NCI-H1092 (cell line): ENCODE measurements around the gene UNK.
"Not testable (repeated sequence)": the region's sequence is repeated elsewhere in the genome, so short reads cannot be mapped to it uniquely, and the experiment has no call there.

Experiments
- DNase-seq: peaks from one replicate; lab custom pipeline; 2025; lab: John Stamatoyannopoulos, UW

Gene UNK

GRCh38 chr17:75850928-75851692 is 66.5 kb downstream of the UNK start:
- DNase-seq: no peak

DNA sequence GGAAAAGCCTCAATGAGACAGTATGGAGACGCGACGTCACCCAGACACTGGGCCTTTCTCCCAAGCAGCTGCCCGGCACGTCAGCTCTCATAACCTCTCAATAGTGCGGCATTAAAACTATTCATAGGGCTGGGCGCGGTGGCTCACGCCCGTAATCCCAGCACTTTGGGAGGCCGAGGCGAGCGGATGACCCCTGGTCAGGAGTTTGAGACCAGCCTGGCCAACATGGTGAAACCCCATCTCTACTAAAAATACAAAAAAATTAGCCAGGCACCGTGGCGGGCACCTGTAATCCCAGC is 67.0 kb downstream of the UNK start:
- DNase-seq: not testable (repeated sequence)

GRCh38 chr17:75853433-75853832 is 68.8 kb downstream of the UNK start:
- no peak for DNase-seq

GRCh38 chr17:75854101-75854748 is 69.6 kb downstream of the UNK start:
- DNase-seq: no peak

DNA sequence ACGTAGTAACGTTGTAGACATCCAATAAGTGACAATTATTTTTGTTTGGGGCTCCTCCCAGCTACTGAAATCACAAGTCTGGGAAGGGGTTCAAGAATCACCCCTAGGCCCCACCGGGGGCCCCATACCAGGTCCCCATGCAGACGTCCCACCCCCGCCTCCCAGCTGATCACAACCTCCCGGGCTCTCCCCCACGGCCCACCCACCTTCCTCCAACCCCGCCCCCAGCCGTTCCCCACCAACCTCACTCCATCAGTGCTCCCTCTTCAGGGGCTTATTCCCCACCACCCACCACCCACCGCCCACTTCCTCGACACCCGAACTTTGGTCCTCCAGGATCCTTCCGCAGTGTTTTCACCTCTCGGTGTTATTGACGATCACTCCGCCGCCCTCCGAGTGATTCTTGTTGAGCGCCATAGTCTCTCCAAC is 70.3 kb downstream of the UNK start:
- no peak for DNase-seq

GRCh38 chr17:75855310-75856061 is 70.9 kb downstream of the UNK start, which contains the start of gene WBP2:
Gene WBP2, minus strand, starts transcription at chr17:75855335. Its CDS starts 38 bp downstream, at chr17:75855297.
- peak; percentile 99 for DNase-seq

DNA sequence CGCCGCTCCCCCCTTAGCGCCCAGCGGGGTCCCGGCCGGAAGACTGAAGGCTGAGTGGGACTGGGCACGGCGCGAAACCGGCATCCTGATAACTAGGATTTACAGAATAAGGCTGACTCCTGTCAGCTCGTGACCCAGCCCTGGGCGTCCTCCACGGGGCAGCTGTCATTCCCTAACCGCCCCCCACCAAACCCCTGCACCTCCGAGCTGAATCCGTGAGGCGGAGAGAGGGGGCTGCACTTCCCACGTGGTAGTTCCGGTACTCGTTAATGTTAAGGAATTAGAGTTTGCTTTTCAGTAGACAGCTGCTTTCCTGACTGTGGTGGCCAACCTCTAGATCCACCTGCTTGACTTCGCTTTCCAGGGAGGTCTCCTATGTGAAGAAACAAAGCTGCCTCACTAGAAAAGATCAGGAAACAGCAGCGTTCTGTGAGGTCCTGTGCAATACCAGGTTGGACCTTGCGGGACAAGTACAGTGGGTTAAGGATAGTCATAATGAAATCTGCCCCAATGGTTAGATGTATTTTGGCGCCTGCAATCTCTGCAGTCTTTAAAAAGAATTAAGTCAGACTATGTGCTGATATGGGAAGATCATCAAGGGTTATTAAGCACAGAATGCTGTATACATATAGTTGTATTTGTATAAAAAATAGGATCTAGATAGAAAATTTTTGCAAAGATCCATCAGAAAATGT is 71.6 kb downstream of the UNK start:
- no peak for DNase-seq

- DNase-seq: not testable (repeated sequence)
Measured at GRCh38 chr17:75859358-75859757, 74.8 kb downstream of the UNK start.

- DNase-seq: no peak
Measured at GRCh38 chr17:75861927-75862317, 77.3 kb downstream of the UNK start.

DNA sequence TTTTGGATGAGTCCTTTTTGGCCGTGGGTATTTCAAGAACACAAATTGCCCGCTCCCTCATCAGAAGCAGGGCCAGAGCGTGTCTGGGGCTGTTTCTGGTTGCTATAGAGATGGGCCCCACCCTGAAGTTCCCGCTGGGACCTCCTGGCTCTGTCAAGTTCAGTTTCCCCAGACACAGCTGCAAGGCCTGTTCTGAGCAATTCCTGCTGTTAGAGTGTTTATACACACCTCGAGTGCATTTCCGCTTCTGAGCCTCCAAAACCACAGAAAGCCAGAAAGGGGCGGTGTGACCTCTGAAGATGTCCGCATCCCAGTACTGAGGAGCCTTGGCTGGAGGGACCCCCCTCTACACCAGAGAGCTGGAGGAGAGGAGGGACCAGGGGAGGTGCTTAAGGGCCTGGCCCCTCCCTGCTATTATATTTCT is 79.9 kb downstream of the UNK start:
- no peak for DNase-seq

DNA sequence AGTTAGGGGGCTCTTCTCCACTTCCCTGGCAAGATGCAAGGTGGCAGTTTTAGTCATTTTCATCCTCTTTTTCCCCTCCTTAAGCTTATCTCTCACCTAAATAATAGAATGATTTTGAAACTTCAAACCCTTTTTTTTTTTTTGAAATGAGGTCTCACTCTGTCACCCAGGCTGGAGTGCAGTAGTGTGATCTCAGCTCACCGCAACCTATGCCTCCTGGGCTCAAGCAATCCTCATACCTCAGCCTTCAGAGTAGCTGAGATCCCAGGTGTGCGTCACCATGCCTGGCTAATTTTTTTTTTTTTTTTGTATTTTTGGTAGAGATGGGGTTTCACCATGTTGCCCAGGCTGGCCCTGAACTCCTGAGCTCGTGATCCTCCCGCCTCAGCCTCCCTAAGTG is 80.3 kb downstream of the UNK start:
- DNase-seq: not testable (repeated sequence)

GRCh38 chr17:75865404-75866188 is 81.0 kb downstream of the UNK start:
- not testable (repeated sequence) for DNase-seq

- not testable (repeated sequence) for DNase-seq
Measured at GRCh38 chr17:75868730-75869281, 84.2 kb downstream of the UNK start.

GRCh38 chr17:75869282-75870141 is 84.9 kb downstream of the UNK start:
- peak; percentile 32 for DNase-seq

DNA sequence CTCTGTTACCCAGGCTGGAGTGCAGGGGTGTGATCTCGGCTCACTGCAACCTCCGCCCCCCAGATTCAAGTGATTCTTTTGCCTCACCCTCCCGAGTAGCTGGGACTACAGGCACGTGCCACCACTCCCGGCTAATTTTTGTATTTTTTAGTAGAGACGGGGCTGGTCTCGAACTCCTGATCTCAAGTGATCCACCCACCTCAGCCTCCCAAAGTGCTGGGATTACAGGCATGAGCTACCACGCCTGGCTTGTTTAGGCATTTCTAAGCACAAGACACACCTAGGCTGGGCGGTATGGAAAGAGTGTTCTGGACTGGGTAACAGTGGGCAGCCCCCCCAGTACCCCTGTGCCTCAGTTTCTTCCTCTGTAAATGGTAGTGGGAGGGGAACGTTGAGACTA is 85.6 kb downstream of the UNK start:
- not testable (repeated sequence) for DNase-seq

- no peak for DNase-seq
Measured at GRCh38 chr17:75872434-75873351, 88.1 kb downstream of the UNK start.

DNA sequence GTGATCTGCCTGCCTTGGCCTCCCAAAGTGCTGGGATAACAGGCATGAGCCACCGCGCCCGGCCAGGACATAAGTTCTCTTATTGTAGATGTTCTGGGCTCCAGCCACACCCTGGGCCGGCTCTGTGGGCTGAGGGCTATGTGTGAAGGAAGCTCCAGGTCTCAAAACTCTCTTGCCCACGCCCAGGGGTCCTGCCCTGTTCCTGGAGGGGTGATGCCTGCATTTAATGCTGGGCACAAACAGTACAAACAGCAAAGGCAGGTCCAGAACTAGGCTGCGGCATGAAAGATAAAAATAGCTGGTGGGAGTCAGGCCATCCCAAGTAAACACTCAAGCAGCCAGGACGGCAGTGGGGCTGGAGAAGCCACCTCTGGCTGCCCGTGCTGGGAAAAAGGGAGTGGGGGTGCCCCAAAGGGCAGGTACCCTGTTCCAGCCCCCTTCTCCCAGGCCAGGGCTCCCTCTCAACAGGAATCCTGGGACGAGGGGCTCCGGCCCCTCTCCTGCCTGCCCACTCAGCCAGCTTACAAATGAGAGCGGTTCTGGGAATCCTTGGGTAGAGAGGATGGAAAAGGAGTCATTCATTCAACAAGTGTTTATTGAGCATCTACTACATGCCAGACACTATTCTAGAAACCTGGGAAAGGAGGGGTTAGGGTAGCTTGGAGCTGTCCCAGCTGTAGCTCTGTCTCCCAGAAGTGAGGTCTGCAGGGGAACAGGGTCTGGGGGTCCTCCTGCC is 89.1 kb downstream of the UNK start:
- DNase-seq: no peak
